MCF 10A (cell line): ENCODE measurements around the gene NPC1L1. TPM values are rescaled to one million over a fixed set of nuclear protein-coding genes. Genes with fewer than 3 reads are reported as not detected.

Experiments used
- BruUV-seq: library from RNA; stranded (reverse); fragments of 400-500 nt; replicated peaks from 2 replicates; lab custom pipeline; 2021; lab: Mats Ljungman, UMichigan
- CTCF ChIA-PET: fragments of 300-600 bp; sonication (Branson Sonifier 250); formaldehyde crosslinking; extraction: SDS; loops from one replicate; lab custom pipeline; 2021; ENCODE audit warnings: antibody characterized with exemption, inconsistent platforms; lab: Yijun Ruan, JAX
- POLR2A ChIA-PET: fragments of 300-600, 350-650 bp; sonication (Branson Sonifier 250); formaldehyde crosslinking; extraction: SDS; loops from one replicate; lab custom pipeline; 2020; ENCODE audit warnings: antibody characterized with exemption, inconsistent platforms; lab: Yijun Ruan, JAX
- DNase-seq: peaks from one replicate; pipeline ENCODE4 v3.0.0-alpha.2; 2018; ENCODE audit not compliant: unreplicated experiment
- H3K27ac Mint-ChIP-seq: one replicate; pipeline ENCODE4 v1.8.0; 2022; ENCODE audit warnings: mild to moderate bottlenecking, low read depth, mixed read lengths; ENCODE audit not compliant: unreplicated experiment
- H3K27me3 Mint-ChIP-seq: one replicate; pipeline ENCODE4 v1.8.0; 2022; ENCODE audit warnings: mixed read lengths; ENCODE audit not compliant: insufficient read depth, unreplicated experiment
- H3K36me3 Mint-ChIP-seq: one replicate; pipeline ENCODE4 v1.8.0; 2022; ENCODE audit warnings: mild to moderate bottlenecking, moderate library complexity, mixed read lengths; ENCODE audit not compliant: insufficient read depth, unreplicated experiment
- H3K4me1 Mint-ChIP-seq: one replicate; pipeline ENCODE4 v1.8.0; 2022; ENCODE audit warnings: mixed read lengths; ENCODE audit not compliant: insufficient read depth, unreplicated experiment
- H3K4me3 Mint-ChIP-seq: one replicate; pipeline ENCODE4 v1.8.0; 2022; ENCODE audit warnings: mild to moderate bottlenecking, moderate library complexity, mixed read lengths; ENCODE audit not compliant: unreplicated experiment
- H3K9me3 Mint-ChIP-seq: one replicate; pipeline ENCODE4 v1.8.0; 2022; ENCODE audit warnings: mixed read lengths; ENCODE audit not compliant: unreplicated experiment
- CTCF ChIP-seq: fragments of 200-600 bp; IDR thresholded peaks from one replicate; pipeline ENCODE4 v1.8.0; 2022; ENCODE audit warnings: antibody characterized with exemption, mild to moderate bottlenecking; ENCODE audit not compliant: unreplicated experiment
- intact Hi-C: fragments of 100-400 bp; cut with micrococcal nuclease; formaldehyde crosslinking; loops from 2 replicates; pipeline ENCODE4 v1.14.1; 2022
- total RNA-seq: library from RNA; stranded (reverse); gene quantifications from 2 replicates; pipeline ENCODE4 v1.2.3, GENCODE V29; 2022

The NPC1L1 gene
- total RNA-seq, 1 experiment from 2014 or later = 0.07 TPM

GRCh38 chr7:44463169-44463808 is 77.8 kb downstream of the NPC1L1 start:
- H3K36me3 Mint-ChIP-seq = peaks cover 74% of the 10 kb centered on the region
- H3K9me3 Mint-ChIP-seq = no peaks in the 10 kb centered on the region
- TF ChIP-seq CTCF = peak; percentile 28
- no peaks in the 10 kb centered on the region for H3K27me3 Mint-ChIP-seq
- H3K4me3 Mint-ChIP-seq = no peak overlapping the region
- CTCF ChIA-PET = no interaction called here
- POLR2A ChIA-PET = interaction anchor here (1.5 kb wide), 1 partner anchor 27 kb away, joined by 3 read pairs; the partner anchor contains the start of gene NUDCD3
- intact Hi-C loops = no loop called here
- H3K4me1 Mint-ChIP-seq = peaks cover 10% of the 10 kb centered on the region
- H3K27ac Mint-ChIP-seq = no peak overlapping the region
- no TSS peak for BruUV-seq
- DNase-seq = peak; percentile 17

Other genes starting within 250 kb of the NPC1L1 start
- 0.54 and 1.8 TPM in 2 replicates for gene CAMK2B, start 215.7 kb downstream of the NPC1L1 start, total RNA-seq
- 85.5 and 87.7 TPM in 2 replicates for gene NUDCD3, start 50.7 kb downstream of the NPC1L1 start, total RNA-seq
- 104 and 105 TPM in 2 replicates for gene DDX56, start 32.6 kb upstream of the NPC1L1 start, total RNA-seq
- gene TMED4, start 40.9 kb upstream of the NPC1L1 start, total RNA-seq = 49.7 and 58.0 TPM in 2 replicates
- gene OGDH, start 65.3 kb upstream of the NPC1L1 start, total RNA-seq = 75.1 and 91.1 TPM in 2 replicates
- 94.4 and 100 TPM in 2 replicates for gene ZMIZ2, start 207.5 kb upstream of the NPC1L1 start, total RNA-seq